Ecto neural progenitor cell (in vitro differentiated cells): ENCODE measurements around the gene KLK7.

Experiments
- DNase-seq: peaks from one replicate; pipeline ENCODE4 v3.0.0-alpha.2; 2018; ENCODE audit warnings: low spot score

KLK7 gene

DNA sequence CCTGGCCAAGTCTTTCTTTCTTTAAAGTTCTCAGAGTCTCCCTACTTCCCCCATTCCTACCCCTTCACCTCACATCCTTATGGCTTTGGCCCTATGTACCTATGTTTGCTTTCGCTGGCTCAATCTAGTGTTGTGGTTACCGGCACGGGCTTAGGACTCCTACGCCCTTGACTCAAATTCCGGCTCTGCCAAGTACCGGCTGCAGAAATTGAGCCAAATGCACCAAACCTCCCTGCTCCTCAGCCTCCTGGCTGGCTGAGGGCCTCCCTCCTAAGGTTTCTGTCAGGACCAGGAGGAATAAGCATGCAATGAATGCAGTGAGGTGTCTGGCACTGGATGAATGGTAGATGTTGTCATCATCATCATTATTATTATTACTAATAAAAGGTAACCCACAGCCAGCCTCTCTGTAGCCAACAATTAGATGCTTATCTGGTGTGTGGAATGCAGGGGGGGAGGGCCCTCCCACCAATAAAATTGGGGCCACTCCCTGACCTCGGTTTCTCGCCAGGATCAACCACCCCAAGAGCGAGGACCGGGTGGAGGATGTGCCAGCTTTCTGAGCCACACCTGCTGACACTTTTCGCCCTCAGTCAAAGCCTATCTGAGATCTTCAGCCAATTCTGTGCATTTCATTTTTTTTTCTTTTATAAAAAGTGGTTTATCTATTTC, 51.6 kb downstream of the KLK7 start:
- DNase-seq: no peak

DNA sequence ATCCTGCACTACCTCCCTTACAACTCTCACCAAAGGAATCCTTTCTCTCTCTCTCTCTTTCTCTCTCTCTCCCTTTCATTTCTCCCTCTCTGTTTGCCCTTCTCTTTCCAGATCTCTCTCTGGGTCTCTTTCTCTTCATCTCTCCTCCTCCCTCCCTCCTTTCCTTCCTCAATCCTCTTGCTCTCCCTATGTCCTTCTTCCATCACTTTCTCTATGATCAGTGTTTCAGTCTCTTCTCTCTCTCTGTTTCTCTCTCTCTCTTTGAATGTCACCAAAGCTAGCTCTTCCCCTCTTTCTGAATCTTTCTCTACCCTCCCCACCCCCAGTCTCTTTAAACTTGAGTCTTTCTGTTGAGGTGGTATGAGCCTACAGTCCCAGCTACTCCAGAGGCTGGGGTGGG, 52.7 kb downstream of the KLK7 start:
- no peak for DNase-seq

GRCh38 chr19:50928831-50929230, 54.9 kb downstream of the KLK7 start:
- no peak for DNase-seq
